GM18520 (cell line): ENCODE data around the gene ATOX1.
"Not testable (repeated sequence)": the region's sequence is repeated elsewhere in the genome, so short reads cannot be mapped to it uniquely, and the experiment has no call there.

ENCODE experiments used
- ATAC-seq: cut with Tn5 transposase; IDR thresholded peaks from one replicate; pipeline ENCODE4 v1.9.1; 2021; ENCODE audit not compliant: unreplicated experiment

ATOX1 gene

GRCh38 chr5:151699071-151699901 lies 59.1 kb downstream of the ATOX1 start:
- no peak for ATAC-seq

DNA sequence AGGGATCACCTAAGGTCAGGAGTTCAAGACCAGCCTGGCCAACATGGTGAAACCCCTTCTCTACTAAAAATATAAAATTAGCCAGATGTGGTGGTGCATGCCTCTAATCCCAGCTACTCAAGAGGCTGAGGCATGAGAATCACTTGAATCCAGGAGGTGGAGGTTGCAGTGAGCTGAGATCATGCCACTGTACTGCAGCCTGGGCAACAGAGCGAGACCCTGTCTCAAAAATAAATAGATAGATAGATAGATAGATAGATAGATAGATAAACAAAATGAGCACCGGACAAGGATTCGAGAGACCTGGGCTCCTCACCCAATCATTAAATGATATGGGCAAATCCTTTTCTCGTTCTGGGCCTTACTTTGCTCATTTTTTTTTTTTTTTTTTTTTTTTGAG lies 60.4 kb downstream of the ATOX1 start:
- ATAC-seq: not testable (repeated sequence)

- no peak for ATAC-seq
Observed at GRCh38 chr5:151697452-151697851, 61.0 kb downstream of the ATOX1 start.

DNA sequence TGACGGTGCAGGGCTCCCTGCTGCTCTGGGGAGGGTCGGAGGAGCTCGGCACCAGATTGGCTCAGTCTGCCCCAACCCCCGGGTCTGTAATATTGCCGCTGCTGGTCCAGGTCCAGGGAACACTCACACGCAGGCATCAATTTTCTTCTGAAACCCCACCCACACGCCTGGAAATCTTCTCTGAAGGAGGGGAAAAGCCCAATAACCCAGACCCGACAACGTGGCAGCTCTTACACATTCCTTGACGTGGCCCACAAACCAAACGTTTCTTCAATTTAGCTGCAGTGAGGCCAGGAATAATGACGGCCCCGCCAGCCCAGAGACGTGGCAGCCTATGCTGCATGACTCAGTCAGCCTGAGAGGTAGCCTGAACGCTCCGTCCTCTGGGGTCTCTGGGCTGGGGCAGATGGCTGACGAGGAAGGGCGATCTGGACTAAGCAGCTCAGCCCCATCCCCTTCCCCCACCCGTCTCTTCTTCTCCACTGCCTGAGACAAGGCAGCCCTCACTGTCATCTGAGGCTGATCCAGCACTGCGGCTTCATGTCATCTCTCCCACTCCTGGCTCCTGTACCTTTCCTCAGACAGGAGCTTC lies 61.9 kb downstream of the ATOX1 start:
- ATAC-seq: no peak

- no peak for ATAC-seq
Observed at GRCh38 chr5:151695464-151695863, 63.0 kb downstream of the ATOX1 start.

DNA sequence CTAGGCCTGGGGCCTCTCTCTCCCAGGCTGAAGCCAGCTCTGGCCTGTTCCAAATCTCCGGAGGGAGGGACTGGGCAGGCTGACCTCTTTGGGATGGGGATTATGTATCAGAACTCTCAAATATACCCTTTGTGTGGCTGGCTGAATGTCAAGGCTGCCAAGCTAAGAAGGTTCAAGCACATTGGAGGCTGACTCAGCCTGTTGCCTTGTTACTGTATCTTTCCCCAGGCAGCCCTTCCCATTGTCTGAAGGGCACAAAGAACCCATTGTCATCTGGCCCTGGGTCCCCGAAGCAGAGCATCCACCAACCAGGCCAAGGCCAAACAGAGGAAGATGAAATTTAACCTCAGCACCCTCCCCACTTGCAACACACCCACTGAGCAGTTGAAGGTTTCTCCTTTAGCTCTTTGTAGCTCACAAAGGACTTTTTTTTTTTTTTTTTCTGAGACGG lies 64.4 kb downstream of the ATOX1 start:
- no peak for ATAC-seq
